Activated CD8-positive, alpha-beta memory T cell treated with anti-CD3 and anti-CD28 coated beads, Interleukin-2, amount 50 U/mL, for 24 hours (primary cell): ENCODE measurements around the gene ACACA.
"Not testable (repeated sequence)": the region's sequence is repeated elsewhere in the genome, so short reads cannot be mapped to it uniquely, and the experiment has no call there.

Experiments
- DNase-seq: peaks from one replicate; pipeline ENCODE4 v3.0.0-alpha.2; 2020; ENCODE audit errors: extremely low read depth

ACACA gene

GRCh38 chr17:37393352-37393751 is 13.3 kb downstream of the ACACA start:
- DNase-seq, result no peak

DNA sequence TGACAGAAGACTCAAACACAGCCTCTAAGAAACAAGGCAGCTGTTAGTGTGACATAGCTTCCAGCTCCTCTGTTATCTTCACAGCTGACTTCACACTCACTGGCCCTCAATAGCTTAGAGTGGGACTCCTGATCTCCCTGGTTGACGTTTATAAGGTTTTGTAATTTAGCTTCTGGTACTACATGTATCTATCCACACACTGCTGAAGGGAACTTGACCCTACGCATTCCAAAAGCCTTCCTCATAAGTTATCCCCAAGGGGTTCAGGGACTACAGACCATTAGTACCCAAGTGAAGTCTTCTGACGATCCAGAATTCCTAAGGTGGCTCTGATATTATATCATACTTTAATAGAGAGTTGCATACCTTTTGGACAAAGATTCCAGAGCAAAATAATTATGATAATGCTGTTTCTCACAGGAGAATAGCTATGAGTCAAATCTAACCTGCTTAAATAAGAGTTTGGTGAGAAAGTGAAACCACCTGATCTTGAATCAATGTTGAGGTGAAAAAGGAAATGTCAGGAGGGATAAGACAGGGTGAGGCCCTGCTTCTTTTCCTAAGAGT is 14.5 kb downstream of the ACACA start:
- DNase-seq, result no peak

DNA sequence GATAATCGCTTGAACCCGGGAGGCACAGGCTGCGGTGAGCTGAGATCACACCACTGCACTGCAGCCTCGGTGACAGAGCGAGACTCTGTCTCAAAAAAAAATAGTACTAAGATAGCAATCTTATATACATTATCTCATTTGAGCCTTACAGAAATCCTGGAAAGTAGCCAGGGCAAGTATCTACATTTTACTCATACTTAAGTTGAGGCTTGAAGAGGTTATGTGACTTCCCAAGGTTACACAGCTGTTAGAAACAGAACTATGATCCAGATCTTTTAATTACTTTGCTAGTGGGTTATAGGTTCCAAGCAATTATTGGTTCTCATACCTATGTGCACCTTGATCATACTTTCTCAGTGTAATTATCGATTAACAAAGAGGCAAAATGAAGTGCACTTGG is 15.5 kb downstream of the ACACA start:
- DNase-seq, result no peak

GRCh38 chr17:37389160-37389559 is 17.5 kb downstream of the ACACA start:
- no peak for DNase-seq

DNA sequence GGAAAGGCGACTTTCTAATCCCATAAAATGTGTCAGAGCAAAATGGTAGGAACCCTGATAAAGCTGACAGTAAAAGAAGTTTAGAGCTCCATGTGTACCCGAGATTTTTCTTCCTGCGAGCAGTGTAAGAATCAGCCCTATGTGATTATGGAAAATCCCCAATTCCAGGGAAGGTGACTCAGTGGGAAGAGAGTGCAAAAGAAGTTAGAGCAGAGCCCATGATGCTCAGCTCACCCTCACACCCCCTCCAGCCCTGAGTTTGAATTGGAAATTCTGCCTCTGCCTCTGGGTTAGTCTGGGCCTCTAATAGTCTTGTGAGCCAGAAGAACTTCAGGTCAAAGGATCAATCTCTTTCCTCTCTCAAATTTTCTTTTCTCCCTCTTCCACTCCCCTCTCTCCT is 18.4 kb downstream of the ACACA start:
- no peak for DNase-seq

DNA sequence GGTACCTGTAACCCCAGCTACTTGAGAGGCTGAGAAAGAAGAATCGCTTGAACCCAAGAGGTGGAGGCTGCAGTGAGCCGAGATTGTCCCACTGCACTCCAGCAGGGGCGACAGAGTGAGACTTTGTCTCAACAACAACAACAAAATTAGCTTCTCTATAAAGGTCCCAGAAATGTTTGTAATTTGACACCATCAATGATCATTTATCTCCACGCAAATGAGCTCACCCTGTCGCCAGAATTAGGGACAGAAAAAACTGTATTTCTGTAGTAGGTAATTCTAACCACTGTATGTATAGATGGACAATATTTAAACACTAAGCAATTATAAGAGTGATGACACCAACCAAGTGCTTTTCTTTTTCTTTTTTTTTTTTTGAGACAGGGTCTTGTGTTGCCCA is 20.2 kb downstream of the ACACA start:
- no peak for DNase-seq

DNA sequence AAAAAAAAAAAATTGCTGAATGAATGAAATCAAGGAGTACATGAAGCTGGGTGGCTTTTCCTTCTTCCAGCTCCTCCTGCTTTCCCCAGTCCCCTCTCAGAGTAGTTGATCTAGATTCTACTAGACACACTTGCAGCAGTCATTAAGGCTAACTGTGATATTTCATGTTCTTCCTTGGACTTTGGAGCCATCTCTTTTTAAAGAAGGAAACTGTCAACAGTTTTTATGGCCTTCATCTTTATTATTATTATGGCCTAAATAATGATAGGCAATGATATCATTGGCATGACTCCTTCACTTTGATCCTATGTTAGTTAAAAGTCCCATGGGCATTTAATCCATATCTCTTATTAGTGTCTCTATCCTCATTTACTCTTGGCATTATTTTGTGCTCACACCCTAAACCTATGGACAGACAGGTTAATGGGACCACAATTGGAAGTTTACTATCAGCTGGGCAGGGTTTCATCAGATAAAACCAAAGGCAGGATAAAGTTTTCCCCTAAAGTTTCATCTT is 21.1 kb downstream of the ACACA start:
- no peak for DNase-seq

- DNase-seq, result no peak
Observed at GRCh38 chr17:37384560-37385149, 22.0 kb downstream of the ACACA start.

DNA sequence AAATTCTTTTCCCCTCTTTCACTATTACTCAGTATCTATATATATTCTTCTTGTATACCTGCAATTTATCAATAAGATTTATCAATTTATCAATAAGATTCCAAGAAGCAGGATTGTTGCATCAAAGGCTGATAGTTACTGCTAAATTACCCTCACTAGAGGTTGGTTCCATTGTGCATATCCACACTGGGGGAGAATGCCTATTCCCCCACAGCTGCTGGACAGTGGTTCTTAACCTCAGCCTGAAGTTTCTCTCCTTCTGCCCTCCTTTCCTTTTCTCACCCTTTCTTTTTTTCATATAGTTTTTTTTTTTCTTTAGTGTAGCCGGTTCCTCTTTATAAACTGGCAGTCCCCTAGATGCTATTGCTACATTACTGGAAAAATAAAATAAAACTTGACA is 24.6 kb downstream of the ACACA start:
- no peak for DNase-seq

- no peak for DNase-seq
Observed at GRCh38 chr17:37375706-37376105, 30.9 kb downstream of the ACACA start, which contains the start of gene C17orf78. C17orf78 (plus strand) TSS chr17:37375985; CDS start chr17:37376093, 108 bp downstream.

GRCh38 chr17:37373530-37374159 is 33.0 kb downstream of the ACACA start:
- no peak for DNase-seq

DNA sequence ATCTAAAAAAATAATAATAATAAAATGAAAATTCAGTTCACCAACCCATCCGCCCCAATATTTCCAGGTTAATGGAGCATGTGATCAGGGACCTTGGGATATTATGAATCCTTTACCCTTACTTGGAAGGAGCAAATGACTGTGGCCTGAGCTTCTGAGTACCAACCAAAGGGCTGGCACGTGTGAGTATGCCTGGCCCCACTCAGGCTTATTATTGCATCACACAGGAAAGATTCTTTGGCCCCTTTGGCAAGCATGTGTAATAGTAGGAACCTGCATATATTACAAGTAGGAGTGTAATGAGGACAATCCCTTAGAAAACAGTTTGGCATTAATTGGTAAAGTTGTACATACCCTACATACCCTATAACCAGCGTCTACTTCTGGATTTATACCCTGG is 38.1 kb downstream of the ACACA start:
- DNase-seq, result no peak

- no peak for DNase-seq
Observed at GRCh38 chr17:37365589-37365988, 41.0 kb downstream of the ACACA start.

- DNase-seq, result no peak
Observed at GRCh38 chr17:37361543-37361942, 45.1 kb downstream of the ACACA start.

DNA sequence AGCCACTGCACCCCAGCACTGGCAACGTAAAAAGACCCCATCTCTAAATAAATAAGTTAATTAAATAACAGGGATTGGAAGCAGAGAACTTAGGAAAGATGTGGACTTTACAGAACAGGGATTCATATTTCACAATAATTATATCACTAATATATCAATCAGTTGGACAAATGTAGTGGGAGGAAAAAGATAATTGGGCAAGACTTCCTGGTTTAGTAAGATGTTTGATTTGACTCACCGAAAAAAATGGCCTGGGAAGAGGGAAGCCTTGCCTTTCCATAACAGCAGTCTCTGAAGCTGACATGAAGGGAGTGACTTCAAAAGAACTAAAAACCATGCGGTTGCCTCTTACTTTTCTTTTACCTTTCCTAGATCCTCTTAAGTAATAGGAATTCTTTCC is 46.0 kb downstream of the ACACA start:
- DNase-seq, result no peak

DNA sequence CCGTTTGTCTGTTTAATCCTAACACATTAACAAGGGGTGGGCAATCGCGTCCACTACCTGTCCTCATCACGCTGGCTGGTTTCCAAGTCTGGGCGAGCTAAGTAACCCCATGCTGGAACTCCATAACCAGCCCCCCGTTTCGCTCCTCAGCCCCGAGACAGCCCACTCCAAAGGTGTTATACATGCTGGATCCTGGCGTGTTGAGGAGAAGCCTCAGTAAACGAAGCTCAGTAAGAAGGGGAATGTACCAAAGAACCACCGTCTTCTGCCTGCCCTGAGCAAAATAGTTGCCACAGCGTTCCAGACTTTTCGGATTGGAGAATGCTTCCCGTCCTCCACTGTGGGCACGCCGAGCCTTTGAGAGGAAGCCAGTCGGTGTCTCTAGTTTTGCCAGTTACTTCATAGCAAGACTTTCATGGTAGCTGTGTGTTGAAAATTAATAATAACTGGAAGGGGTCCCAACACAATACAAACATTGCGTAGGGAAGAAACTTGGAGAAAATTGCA is 46.9 kb downstream of the ACACA start:
- DNase-seq, result no peak

- peak; percentile 66 for DNase-seq
Observed at GRCh38 chr17:37358830-37359681, 47.6 kb downstream of the ACACA start.

- no peak for DNase-seq
Observed at GRCh38 chr17:37358098-37358829, 48.4 kb downstream of the ACACA start.

DNA sequence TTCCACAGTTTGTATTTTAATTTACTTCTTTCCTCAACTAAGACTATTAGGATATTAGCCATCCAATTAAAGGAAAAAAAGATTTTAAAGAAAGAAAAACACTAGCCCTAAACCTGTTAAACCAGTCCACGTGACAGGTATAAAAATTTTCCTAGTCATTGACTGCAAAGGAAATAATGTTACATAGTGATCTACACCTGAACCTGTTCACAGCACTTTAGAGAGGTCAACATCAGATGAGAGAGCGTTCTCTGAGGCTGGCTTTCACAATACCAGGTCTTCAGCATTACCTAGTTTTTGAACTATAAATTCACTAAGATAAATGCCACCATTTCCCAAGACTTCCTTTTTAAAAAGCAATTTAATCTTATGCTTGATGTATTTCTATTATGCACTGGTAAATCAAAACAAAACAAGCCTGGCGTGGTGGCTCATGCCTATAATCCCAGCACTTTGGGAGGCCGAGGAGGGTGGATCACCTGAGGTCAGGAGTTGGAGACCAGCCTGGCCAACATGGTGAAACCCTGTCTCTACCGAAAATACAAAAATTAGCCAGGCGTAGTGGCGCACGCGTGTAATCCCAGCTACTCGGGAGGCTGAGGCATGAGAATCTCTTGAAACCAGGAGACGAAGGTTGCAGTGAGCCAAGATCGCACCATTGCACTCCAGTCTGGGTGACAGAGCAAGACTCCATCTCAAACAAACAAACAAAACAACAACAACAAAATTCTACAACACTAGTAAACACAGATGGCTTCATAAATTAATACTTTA is 49.7 kb downstream of the ACACA start:
- not testable (repeated sequence) for DNase-seq

DNA sequence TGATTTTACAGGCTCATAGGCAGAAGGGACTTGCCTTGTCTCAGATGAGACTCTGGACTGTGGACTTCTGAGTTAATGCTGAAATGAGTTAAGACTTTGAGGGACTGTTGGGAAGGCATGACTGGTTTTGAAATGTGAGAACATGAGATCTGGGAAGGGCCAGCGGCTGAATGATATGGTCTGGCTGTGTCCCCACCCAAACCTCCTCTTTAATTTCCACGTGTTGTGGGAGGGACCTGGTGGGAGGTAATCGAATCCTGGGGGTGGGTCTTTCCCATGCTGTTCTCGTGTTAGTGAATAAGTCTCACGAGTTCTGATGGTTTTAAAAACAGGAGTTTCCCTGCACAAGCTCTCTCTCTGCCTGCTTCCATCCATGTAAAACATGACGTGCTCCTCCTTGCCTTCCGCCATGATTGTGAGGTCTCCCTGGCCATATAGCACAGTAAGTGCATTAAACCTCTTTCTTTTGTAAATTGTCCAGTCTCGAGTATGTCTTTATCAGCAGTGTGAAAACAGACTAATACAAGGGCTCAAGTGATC is 59.7 kb downstream of the ACACA start:
- DNase-seq, result not testable (repeated sequence)
